GM23248 (cell line): ENCODE results near the gene HSF2BP.

Experiments
- EZH2 ChIP-seq: fragments of 200-600 bp; sonication (generic); IDR thresholded peaks from 2 replicates; pipeline ENCODE4 v1.6.1; 2018; ENCODE audit warnings: antibody characterized with exemption, mild to moderate bottlenecking; ENCODE audit not compliant: insufficient read depth, poor library complexity, severe bottlenecking
- EZH2phosphoT487 ChIP-seq: fragments of 200-600 bp; sonication (generic); IDR thresholded peaks from 2 replicates; pipeline ENCODE4 v1.6.1; 2018; ENCODE audit warnings: antibody characterized with exemption, moderate library complexity, mild to moderate bottlenecking, low read depth; ENCODE audit not compliant: insufficient read depth

DNA sequence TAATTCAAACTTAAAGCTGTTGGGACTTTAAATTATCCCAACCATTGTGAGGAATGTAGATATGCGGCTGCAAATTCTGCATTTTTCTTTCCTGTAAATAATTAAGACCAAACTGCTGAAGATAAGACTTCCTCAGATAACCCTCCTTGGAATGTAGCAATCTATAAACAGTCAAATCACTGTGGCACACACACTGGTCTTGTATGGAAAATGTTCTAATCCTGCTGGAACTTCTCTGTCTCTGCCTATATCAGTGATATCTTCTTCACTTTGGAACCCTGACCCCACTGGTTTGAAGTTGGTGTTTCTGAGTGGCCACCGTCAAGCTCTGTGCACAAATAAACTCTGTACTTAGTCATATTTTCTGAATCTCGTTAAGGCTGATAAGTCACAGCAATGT lies 32.9 kb downstream of the HSF2BP start:
- TF ChIP-seq EZH2 (no peak), EZH2phosphoT487 (no peak)
